Naive thymus-derived CD4-positive, alpha-beta T cell (primary cell): Measurements from ENCODE around the gene COLEC11. TPM values are rescaled to one million over a fixed set of nuclear protein-coding genes. Genes with fewer than 3 reads are reported as not detected.
A peak's percentile ranks its signal among the peaks of the same experiment; 100 is the strongest.

Source experiments
- ATAC-seq: fragments of 150-1000 bp; cut with Tn5 transposase; 2 replicates; pipeline ENCODE4 v1.10.0; 2021; ENCODE audit warnings: mild to moderate bottlenecking, moderate library complexity
- CTCF ChIA-PET: fragments of 350-600 bp; sonication (Branson Sonifier 250); formaldehyde crosslinking; loops from one replicate; lab custom pipeline; 2021; ENCODE audit warnings: antibody characterized with exemption; lab: Charles Lee
- POLR2A ChIA-PET: fragments of 350-600 bp; sonication (Branson Sonifier 250); formaldehyde crosslinking; loops from one replicate; lab custom pipeline; 2021; ENCODE audit warnings: antibody characterized with exemption, inconsistent platforms; lab: Charles Lee
- DNase-seq, 9 donors: peaks; one replicate each; pipeline versions ENCODE4 v3.0.0 to v3.0.0-alpha.2; 2020 to 2022; ENCODE audit warnings: mixed read lengths in 1 of 9
- H3K27ac ChIP-seq: one replicate; pipeline ENCODE4 v1.7.0; 2013; ENCODE audit warnings: mild to moderate bottlenecking, low read depth, low read length, moderate library complexity
- H3K27me3 ChIP-seq, 2 donors: one replicate each; pipeline ENCODE4 v1.7.0; 2013; ENCODE audit warnings: low read length in 2 of 2, mild to moderate bottlenecking in 2 of 2, moderate library complexity in 2 of 2; ENCODE audit not compliant: control insufficient read depth in 2 of 2, insufficient read depth in 2 of 2
- H3K36me3 ChIP-seq, 3 experiments: 1 replicate in 2 of 3; 2 replicates in 1 of 3; pipeline ENCODE4 v1.7.0; 2013; ENCODE audit warnings: low read length in 3 of 3, mild to moderate bottlenecking in 3 of 3, moderate library complexity in 1 of 3; ENCODE audit not compliant: insufficient read depth in 3 of 3, control insufficient read depth in 2 of 3
- H3K4me1 ChIP-seq, 2 donors: one replicate each; pipeline ENCODE4 v1.7.0; 2013; ENCODE audit warnings: low read length in 2 of 2, mild to moderate bottlenecking in 2 of 2, moderate library complexity in 1 of 2; ENCODE audit not compliant: control insufficient read depth in 2 of 2, insufficient read depth in 2 of 2
- H3K4me3 ChIP-seq: 2 replicates; pipeline ENCODE4 v1.7.0; 2013; ENCODE audit warnings: mild to moderate bottlenecking, low read length
- H3K9me3 ChIP-seq, 3 experiments: 1 replicate in 2 of 3; 2 replicates in 1 of 3; pipeline ENCODE4 v1.7.0; 2013; ENCODE audit warnings: low read length in 3 of 3; ENCODE audit not compliant: control insufficient read depth in 2 of 3
- H3K27ac Mint-ChIP-seq, 9 donors: one replicate each; pipeline ENCODE4 v1.8.0; 2020 to 2022; ENCODE audit warnings: mixed read lengths in 9 of 9, mild to moderate bottlenecking in 8 of 9, moderate library complexity in 5 of 9, inconsistent platforms in 2 of 9
- H3K27me3 Mint-ChIP-seq, 5 donors: one replicate each; pipeline ENCODE4 v1.8.0; 2021 to 2022; ENCODE audit warnings: mixed read lengths in 5 of 5, mild to moderate bottlenecking in 1 of 5
- H3K36me3 Mint-ChIP-seq, 5 donors: one replicate each; pipeline ENCODE4 v1.8.0; 2020 to 2022; ENCODE audit warnings: mixed read lengths in 5 of 5, mild to moderate bottlenecking in 3 of 5, inconsistent platforms in 1 of 5
- H3K4me1 Mint-ChIP-seq, 7 donors: one replicate each; pipeline ENCODE4 v1.8.0; 2020 to 2022; ENCODE audit warnings: mixed read lengths in 7 of 7, mild to moderate bottlenecking in 3 of 7, inconsistent platforms in 1 of 7
- H3K4me3 Mint-ChIP-seq, 10 donors: one replicate each; pipeline ENCODE4 v1.8.0; 2020 to 2022; ENCODE audit warnings: mild to moderate bottlenecking in 10 of 10, mixed read lengths in 10 of 10, moderate library complexity in 6 of 10, inconsistent platforms in 2 of 10
- H3K9me3 Mint-ChIP-seq, 11 donors: one replicate each; pipeline ENCODE4 v1.8.0; 2020 to 2022; ENCODE audit warnings: mixed read lengths in 11 of 11, mild to moderate bottlenecking in 4 of 11, inconsistent platforms in 1 of 11, moderate library complexity in 1 of 11
- intact Hi-C, 2 donors: fragments of 100-400 bp; cut with micrococcal nuclease; formaldehyde crosslinking; loops; one replicate each; pipeline ENCODE4 v1.15.1; 2023
- polyA plus RNA-seq, 2 donors: library from polyadenylated mRNA; unstranded; fragments of 300-500 nt; fragmentation: Illumina TruSeq; gene quantifications; one replicate each; pipeline ENCODE4 v1.2.3, GENCODE V29; 2021
- total RNA-seq, 6 experiments: library from RNA in 5 of 6; stranded (reverse) in 5 of 6; gene quantifications; 1 replicate in 5 of 6; 2 replicates in 1 of 6; pipeline ENCODE4 v1.2.3 and lab custom pipeline; 2021 to 2026

Gene COLEC11
- total and polyA plus RNA-seq, 7 experiments from 2014 or later, result 0.46 to 0.48 TPM; not detected in 5

DNA sequence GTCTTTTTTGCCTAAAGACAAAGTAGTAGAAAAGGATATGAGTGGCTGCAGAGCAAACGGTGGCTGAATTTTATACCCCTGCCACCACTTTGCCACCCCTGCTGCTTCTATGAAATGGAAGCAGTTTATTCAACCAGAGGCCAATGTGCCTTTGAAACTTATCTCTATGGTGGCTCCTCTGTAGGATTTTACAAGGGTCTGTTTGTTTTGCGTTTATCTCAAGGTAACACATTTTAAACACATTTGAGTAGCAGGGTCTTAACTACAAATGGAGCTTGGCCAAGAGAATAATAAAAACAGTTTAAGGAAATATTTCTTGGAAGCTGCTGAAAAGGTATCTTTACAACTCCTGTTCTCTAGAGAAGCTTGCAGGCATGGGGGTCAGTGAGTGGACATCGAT, 69.2 kb downstream of the COLEC11 start:
- peaks cover 0 to 5% (median under 1%) of the 10 kb centered on the region in 5 donors for H3K27me3 Mint-ChIP-seq
- POLR2A ChIA-PET, result no interaction called here
- Histone ChIP-seq H3K27me3 (no peaks in the 10 kb centered on the region), H3K4me1 (no peaks in the 10 kb centered on the region), H3K9me3 (no peaks in the 10 kb centered on the region), H3K36me3 (no peaks in the 10 kb centered on the region), H3K27ac (no peak overlapping the region), H3K4me3 (no peak overlapping the region)
- no peak overlapping the region for H3K27ac Mint-ChIP-seq
- peaks cover 0 to 9% (median 0%) of the 10 kb centered on the region in 7 donors for H3K4me1 Mint-ChIP-seq
- no peak overlapping the region for H3K4me3 Mint-ChIP-seq
- CTCF ChIA-PET, result no interaction called here
- ATAC-seq (no peak), DNase-seq (no peak)
- no peaks in the 10 kb centered on the region for H3K36me3 Mint-ChIP-seq
- intact Hi-C loops, result no loop called here
- H3K9me3 Mint-ChIP-seq, result peaks cover 0 to 1% (median 0%) of the 10 kb centered on the region in 11 donors

DNA sequence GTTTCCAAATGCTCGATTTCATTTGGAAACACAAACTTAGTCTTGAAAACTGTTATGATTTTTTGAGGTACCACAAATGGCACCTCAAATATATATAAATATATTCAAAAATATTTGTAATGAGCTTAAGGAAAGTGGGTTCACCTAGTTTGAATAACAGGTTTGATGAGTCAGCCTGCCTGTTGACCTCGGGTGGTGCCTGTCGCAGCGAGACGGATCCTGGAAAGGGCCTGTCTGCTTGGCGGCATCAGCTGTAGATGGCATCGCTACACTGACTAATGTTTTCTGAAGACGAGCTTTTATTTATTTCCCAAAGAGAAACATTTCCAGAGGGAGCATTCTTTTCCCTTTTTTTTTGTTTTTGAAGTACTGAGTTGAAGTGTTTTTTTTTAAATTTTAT, 70.0 kb downstream of the COLEC11 start:
- no peaks in the 10 kb centered on the region for H3K36me3 Mint-ChIP-seq
- POLR2A ChIA-PET, result no interaction called here
- H3K27ac ChIP-seq, result no peak overlapping the region
- H3K4me1 Mint-ChIP-seq, result peaks cover 0 to 5% (median 0%) of the 10 kb centered on the region in 7 donors
- ATAC-seq (no peak), DNase-seq (no peak)
- H3K4me3 Mint-ChIP-seq, result no peak overlapping the region
- no peaks in the 10 kb centered on the region for H3K9me3 ChIP-seq
- no peaks in the 10 kb centered on the region for H3K4me1 ChIP-seq
- peaks cover 0 to 1% (median 0%) of the 10 kb centered on the region in 11 donors for H3K9me3 Mint-ChIP-seq
- CTCF ChIA-PET, result interaction anchor here (0.7 kb wide), 1 partner anchor 1545 kb away, joined by 4 read pairs; no protein-coding TSS in a partner anchor
- no peak overlapping the region for H3K27ac Mint-ChIP-seq
- intact Hi-C loops, result no loop called here
- no peaks in the 10 kb centered on the region for H3K27me3 ChIP-seq
- peaks cover 0 to 8% (median 5%) of the 10 kb centered on the region in 5 donors for H3K27me3 Mint-ChIP-seq
- no peak overlapping the region for H3K4me3 ChIP-seq
- no peaks in the 10 kb centered on the region for H3K36me3 ChIP-seq

DNA sequence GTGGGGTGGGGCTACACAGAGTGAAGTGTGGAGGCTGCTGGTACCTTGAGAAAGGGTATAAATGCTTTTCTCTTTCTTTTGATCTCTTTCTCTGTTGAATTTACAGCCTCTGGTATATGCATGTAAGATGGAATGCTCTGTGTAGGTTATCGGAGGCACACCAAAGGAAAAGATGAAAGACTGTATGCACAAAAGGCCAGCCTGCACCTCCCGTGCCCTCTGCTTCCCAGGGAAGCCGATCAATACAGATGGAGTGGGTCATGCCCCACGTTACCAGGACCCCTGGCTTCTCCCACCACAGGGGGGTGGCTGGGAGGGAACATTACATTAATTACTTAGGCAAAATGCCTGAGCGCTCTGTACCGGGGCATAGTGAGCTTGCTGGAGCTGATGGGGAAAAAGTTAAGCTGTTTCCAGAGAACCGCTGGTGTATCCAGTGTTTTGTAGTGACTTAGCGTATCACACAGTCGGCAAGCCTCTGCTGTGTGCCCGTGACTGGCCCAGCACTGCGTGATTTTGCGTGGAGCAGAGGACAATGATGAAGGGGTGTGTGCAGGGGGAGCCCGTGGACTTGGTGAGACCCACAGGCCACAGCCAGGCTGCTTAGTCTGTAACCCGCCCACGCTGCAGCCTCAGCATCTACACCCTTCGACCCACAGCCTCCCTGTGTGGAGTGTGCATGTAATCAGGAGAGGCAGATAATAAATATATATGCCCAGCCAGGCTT, 71.1 kb downstream of the COLEC11 start:
- Histone ChIP-seq H3K36me3 (no peaks in the 10 kb centered on the region), H3K27ac (no peak overlapping the region), H3K27me3 (no peaks in the 10 kb centered on the region), H3K4me3 (no peak overlapping the region), H3K4me1 (no peaks in the 10 kb centered on the region), H3K9me3 (no peaks in the 10 kb centered on the region)
- Mint-ChIP-seq H3K27ac (no peak overlapping the region), H3K4me3 (no peak overlapping the region), H3K9me3 (peaks cover 0 to 1% (median 0%) of the 10 kb centered on the region in 11 donors), H3K27me3 (peaks cover 0 to 9% (median 5%) of the 10 kb centered on the region in 5 donors), H3K36me3 (no peaks in the 10 kb centered on the region), H3K4me1 (no peaks in the 10 kb centered on the region)
- intact Hi-C loops, result no loop called here
- CTCF ChIA-PET, result no interaction called here
- peak in 1 of 9 donors; percentile 7 for DNase-seq
- ATAC-seq, result no peak
- POLR2A ChIA-PET, result no interaction called here

DNA sequence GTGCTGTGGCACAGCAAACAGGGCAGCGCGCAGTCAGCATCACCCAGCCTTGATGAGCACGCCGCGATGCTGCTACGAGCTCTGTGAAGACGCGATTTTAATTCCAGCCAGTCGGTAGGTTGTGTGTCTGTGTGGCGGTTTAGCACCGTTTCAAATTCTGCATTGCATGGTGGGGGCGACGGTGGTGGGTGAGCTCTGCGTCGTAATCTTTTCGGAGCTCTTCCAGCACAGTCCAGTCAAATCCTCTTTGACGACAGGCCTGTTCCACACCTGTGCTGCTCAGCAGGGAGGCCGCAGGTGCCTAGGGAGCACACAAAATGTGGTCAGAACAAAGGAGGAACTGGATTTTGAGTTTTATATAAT, 71.7 kb downstream of the COLEC11 start:
- ATAC-seq (no peak), DNase-seq (peak in 1 of 9 donors; percentile 9)
- intact Hi-C loops, result no loop called here
- no peaks in the 10 kb centered on the region for H3K27me3 ChIP-seq
- H3K4me1 ChIP-seq, result no peaks in the 10 kb centered on the region
- Mint-ChIP-seq H3K4me3 (no peak overlapping the region), H3K9me3 (peaks cover 0 to 1% (median 0%) of the 10 kb centered on the region in 11 donors), H3K27ac (no peak overlapping the region), H3K36me3 (no peaks in the 10 kb centered on the region), H3K4me1 (no peaks in the 10 kb centered on the region), H3K27me3 (peaks cover 0 to 9% (median 5%) of the 10 kb centered on the region in 5 donors)
- H3K4me3 ChIP-seq, result no peak overlapping the region
- ChIA-PET CTCF (no interaction called here), POLR2A (no interaction called here)
- no peak overlapping the region for H3K27ac ChIP-seq
- no peaks in the 10 kb centered on the region for H3K9me3 ChIP-seq
- H3K36me3 ChIP-seq, result no peaks in the 10 kb centered on the region

- Mint-ChIP-seq H3K9me3 (peaks cover 0 to 1% (median 0%) of the 10 kb centered on the region in 11 donors), H3K27ac (no peak overlapping the region), H3K4me1 (no peaks in the 10 kb centered on the region), H3K27me3 (peaks cover 0 to 9% (median 5%) of the 10 kb centered on the region in 5 donors), H3K4me3 (no peak overlapping the region), H3K36me3 (no peaks in the 10 kb centered on the region)
- Histone ChIP-seq H3K9me3 (no peaks in the 10 kb centered on the region), H3K4me1 (no peaks in the 10 kb centered on the region), H3K36me3 (no peaks in the 10 kb centered on the region), H3K27ac (no peak overlapping the region), H3K4me3 (no peak overlapping the region), H3K27me3 (no peaks in the 10 kb centered on the region)
- intact Hi-C loops, result no loop called here
- no peak for ATAC-seq
- ChIA-PET CTCF (no interaction called here), POLR2A (no interaction called here)
- DNase-seq, result peak in 1 of 9 donors; percentile 16
Observed at GRCh38 chr2:3667151-3667631, 72.3 kb downstream of the COLEC11 start.

DNA sequence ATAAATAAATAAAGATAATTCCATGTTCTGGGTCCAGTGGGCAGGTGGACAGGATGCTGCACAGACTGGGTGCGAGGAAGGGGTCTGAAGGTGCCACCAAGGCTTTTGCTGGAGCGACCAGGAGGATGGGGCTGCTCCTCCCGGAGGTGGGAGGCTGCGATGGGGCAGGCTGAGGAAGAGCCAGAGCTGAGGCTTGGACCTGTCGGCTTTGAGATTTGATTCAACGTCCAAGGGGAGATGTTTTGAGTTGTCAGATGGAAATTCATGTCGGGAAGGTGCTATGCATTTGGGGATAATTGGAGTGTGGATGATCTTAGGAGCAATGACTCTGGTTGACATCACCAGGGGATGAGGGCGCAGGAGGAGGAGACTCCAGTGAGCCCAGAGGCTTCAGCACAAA, 74.7 kb downstream of the COLEC11 start:
- Histone ChIP-seq H3K4me3 (no peak overlapping the region), H3K27ac (no peak overlapping the region), H3K9me3 (no peaks in the 10 kb centered on the region), H3K27me3 (no peaks in the 10 kb centered on the region), H3K4me1 (no peaks in the 10 kb centered on the region), H3K36me3 (no peaks in the 10 kb centered on the region)
- ATAC-seq (no peak), DNase-seq (no peak)
- Mint-ChIP-seq H3K4me3 (no peak overlapping the region), H3K4me1 (no peaks in the 10 kb centered on the region), H3K27ac (no peak overlapping the region), H3K36me3 (no peaks in the 10 kb centered on the region), H3K9me3 (peaks cover 0 to 1% (median 0%) of the 10 kb centered on the region in 11 donors), H3K27me3 (peaks cover 0 to 9% (median 5%) of the 10 kb centered on the region in 5 donors)
- intact Hi-C loops, result no loop called here
- POLR2A ChIA-PET, result no interaction called here
- CTCF ChIA-PET, result no interaction called here

DNA sequence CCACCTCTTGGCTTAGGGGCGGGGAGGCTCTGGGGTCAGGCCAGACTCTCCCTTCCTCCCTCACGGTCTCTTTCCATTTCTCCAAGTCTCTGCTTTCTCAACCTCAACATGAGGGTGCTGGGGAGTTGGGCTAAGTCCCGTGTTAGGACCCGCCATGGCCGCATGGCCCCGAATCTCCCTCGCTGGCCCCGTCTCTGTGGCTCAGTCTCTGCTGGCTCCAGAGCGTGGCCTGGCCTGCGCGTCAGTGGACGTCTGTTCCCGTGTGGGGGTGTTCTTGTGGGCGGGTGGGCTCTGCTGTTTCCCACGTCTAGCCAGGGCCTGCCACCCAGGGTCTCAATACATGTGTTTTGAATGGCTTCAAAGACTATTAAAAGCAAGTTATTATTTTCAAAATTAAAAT, 75.5 kb downstream of the COLEC11 start:
- DNase-seq, result no peak
- peaks cover 0 to 1% (median 0%) of the 10 kb centered on the region in 11 donors for H3K9me3 Mint-ChIP-seq

More for the DNA sequence above, 75.5 kb downstream of the COLEC11 start:
- Histone ChIP-seq H3K36me3 (no peaks in the 10 kb centered on the region), H3K4me3 (no peak overlapping the region), H3K27me3 (no peaks in the 10 kb centered on the region), H3K27ac (no peak overlapping the region), H3K4me1 (no peaks in the 10 kb centered on the region), H3K9me3 (no peaks in the 10 kb centered on the region)
- intact Hi-C loops, result no loop called here
- Mint-ChIP-seq H3K4me1 (no peaks in the 10 kb centered on the region), H3K4me3 (no peak overlapping the region), H3K27ac (no peak overlapping the region), H3K27me3 (peaks cover 0 to 9% (median 5%) of the 10 kb centered on the region in 5 donors), H3K36me3 (no peaks in the 10 kb centered on the region)
- ChIA-PET CTCF (no interaction called here), POLR2A (no interaction called here)
- no peak for ATAC-seq
